OCI-LY3 (cell line): ENCODE data around the gene CD63.

Experiments used
- H2AFZ ChIP-seq: fragments of 200-600, 300-600 bp; shearing (Covaris generic); 2 replicates; pipeline ENCODE4 v1.6.0; 2014; ENCODE audit warnings: antibody characterized with exemption, low read depth, low read length
- H3K27ac ChIP-seq: fragments of 200-600, 300-600 bp; sonication (generic); 2 replicates; pipeline ENCODE4 v1.5.1; 2014; ENCODE audit warnings: mild to moderate bottlenecking, low read length, moderate library complexity, mixed read lengths
- H3K27me3 ChIP-seq: fragments of 200-600, 300-600 bp; sonication (generic); 2 replicates; pipeline ENCODE4 v1.6.1; 2014; ENCODE audit warnings: low read depth, low read length, mixed read lengths
- H3K36me3 ChIP-seq: fragments of 200-600, 300-600 bp; sonication (generic); replicated peaks from 2 replicates; pipeline ENCODE3; 2014; ENCODE audit warnings: low read depth, low read length, mixed read lengths
- H3K4me1 ChIP-seq: fragments of 300-600, 200-600 bp; sonication (generic); 2 replicates; pipeline ENCODE4 v1.6.1; 2014; ENCODE audit warnings: low read length, mixed read lengths
- H3K4me2 ChIP-seq: fragments of 200-600, 300-600 bp; sonication (generic); 2 replicates; pipeline ENCODE4 v1.6.1; 2014; ENCODE audit warnings: low read length, mixed read lengths
- H3K4me3 ChIP-seq: fragments of 300-600, 200-600 bp; sonication (generic); 2 replicates; pipeline ENCODE4 v1.5.1; 2014; ENCODE audit warnings: antibody characterized with exemption, mild to moderate bottlenecking, low read length, moderate library complexity
- H3K79me2 ChIP-seq: fragments of 300-600, 200-600 bp; shearing (Covaris generic); 2 replicates; pipeline ENCODE4 v1.6.1; 2014; ENCODE audit warnings: mild to moderate bottlenecking, low read length, mixed read lengths
- H3K9ac ChIP-seq: fragments of 300-600, 200-600 bp; shearing (Covaris generic); 2 replicates; pipeline ENCODE4 v1.6.0; 2014; ENCODE audit warnings: mild to moderate bottlenecking, low read length, moderate library complexity
- H3K9me3 ChIP-seq: fragments of 200-600, 300-600 bp; shearing (Covaris generic); 2 replicates; pipeline ENCODE4 v1.6.1; 2014; ENCODE audit warnings: low read length, mixed read lengths; ENCODE audit not compliant: insufficient read depth
- H4K20me1 ChIP-seq: fragments of 200-600, 300-600 bp; sonication (generic); 2 replicates; pipeline ENCODE4 v1.6.1; 2016; ENCODE audit warnings: low read length, mixed read lengths; ENCODE audit not compliant: insufficient read depth
- EZH2phosphoT487 ChIP-seq: fragments of 200-600 bp; shearing (Covaris generic); IDR thresholded peaks from 2 replicates; pipeline ENCODE4 v1.6.1; 2018; ENCODE audit warnings: antibody characterized with exemption, mixed run types, low read depth
- TF ChIP-seq, protein P1 (sequence below): fragments of 200-600, 300-600 bp; sonication (generic); IDR thresholded peaks from 2 replicates; pipeline ENCODE4 v1.5.1; 2014; ENCODE audit warnings: antibody characterized with exemption, low read length, low read depth

Gene CD63

DNA sequence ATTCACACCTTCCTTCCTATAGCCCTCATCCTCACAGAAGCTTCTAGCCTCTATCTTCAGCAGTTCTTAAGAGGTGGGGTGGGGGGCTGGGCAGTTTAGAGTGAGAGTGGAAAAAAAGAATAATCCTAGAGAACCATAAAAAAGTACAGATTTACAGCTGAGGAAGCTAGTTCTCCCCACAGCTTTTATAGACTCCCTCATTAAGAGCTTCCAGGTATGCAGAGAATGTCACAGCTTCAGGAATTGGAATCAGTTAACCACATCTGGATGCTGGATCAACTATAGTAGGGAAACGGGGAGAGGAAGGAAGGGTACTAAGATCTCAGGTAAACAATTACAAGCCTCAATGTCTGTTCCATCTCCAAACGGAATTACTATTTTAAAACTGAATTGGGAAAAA is 26.4 kb upstream of the CD63 start:
- no peaks in the 10 kb centered on the region for H3K79me2 ChIP-seq
- H3K4me2 ChIP-seq, result no peak overlapping the region
- H3K27me3 ChIP-seq, result no peaks in the 10 kb centered on the region
- H4K20me1 ChIP-seq, result no peaks in the 10 kb centered on the region
- no peak overlapping the region for H2AFZ ChIP-seq
- no peak overlapping the region for H3K4me3 ChIP-seq
- peaks cover 63% of the 10 kb centered on the region for H3K36me3 ChIP-seq
- no peak overlapping the region for H3K27ac ChIP-seq
- no peak overlapping the region for H3K9ac ChIP-seq
- no peaks in the 10 kb centered on the region for H3K9me3 ChIP-seq
- no peak for TF ChIP-seq EZH2phosphoT487
- TF ChIP-seq, protein P1, sequence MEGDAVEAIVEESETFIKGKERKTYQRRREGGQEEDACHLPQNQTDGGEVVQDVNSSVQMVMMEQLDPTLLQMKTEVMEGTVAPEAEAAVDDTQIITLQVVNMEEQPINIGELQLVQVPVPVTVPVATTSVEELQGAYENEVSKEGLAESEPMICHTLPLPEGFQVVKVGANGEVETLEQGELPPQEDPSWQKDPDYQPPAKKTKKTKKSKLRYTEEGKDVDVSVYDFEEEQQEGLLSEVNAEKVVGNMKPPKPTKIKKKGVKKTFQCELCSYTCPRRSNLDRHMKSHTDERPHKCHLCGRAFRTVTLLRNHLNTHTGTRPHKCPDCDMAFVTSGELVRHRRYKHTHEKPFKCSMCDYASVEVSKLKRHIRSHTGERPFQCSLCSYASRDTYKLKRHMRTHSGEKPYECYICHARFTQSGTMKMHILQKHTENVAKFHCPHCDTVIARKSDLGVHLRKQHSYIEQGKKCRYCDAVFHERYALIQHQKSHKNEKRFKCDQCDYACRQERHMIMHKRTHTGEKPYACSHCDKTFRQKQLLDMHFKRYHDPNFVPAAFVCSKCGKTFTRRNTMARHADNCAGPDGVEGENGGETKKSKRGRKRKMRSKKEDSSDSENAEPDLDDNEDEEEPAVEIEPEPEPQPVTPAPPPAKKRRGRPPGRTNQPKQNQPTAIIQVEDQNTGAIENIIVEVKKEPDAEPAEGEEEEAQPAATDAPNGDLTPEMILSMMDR, result no peak
- no peaks in the 10 kb centered on the region for H3K4me1 ChIP-seq

DNA sequence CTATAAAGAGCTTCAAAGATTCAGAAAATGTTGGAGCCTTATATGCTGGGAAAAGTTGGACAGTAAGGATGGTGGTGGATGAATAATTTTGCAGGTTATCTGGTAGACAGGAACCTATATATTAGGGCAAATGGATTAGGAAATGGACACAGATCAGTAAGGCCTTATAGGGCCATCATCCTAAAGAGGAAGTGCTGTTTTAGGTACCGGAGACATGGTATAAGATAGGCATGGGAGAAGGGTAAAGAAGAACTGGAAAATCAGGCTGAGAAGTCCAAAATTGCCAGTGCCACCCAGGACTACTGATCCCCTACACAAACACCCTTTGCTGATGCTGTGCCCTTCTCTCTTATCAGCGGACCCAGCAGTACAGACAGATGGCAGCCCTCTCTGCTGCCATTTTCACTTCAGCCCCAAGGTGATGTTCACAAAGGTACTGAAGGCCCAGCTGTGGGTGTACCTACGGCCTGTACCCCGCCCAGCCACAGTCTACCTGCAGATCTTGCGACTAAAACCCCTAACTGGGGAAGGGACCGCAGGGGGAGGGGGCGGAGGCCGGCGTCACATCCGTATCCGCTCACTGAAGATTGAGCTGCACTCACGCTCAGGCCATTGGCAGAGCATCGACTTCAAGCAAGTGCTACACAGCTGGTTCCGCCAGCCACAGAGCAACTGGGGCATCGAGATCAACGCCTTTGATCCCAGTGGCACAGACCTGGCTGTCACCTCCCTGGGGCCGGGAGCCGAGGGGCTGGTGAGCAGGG is 19.6 kb upstream of the CD63 start:
- peaks cover 4% of the 10 kb centered on the region; the same call in 1 of the 2 replicates for H3K27me3 ChIP-seq
- peaks cover 30% of the 10 kb centered on the region for H3K36me3 ChIP-seq
- no peaks in the 10 kb centered on the region for H3K9me3 ChIP-seq
- H2AFZ ChIP-seq, result no peak overlapping the region
- 0 out of 2 replicates have a peak, but pooled peaks cover 14% of the 10 kb centered on the region for H3K4me1 ChIP-seq
- H4K20me1 ChIP-seq, result no peaks in the 10 kb centered on the region
- H3K9ac ChIP-seq, result no peak overlapping the region
- TF ChIP-seq, protein P1, result no peak
- no peak for TF ChIP-seq EZH2phosphoT487
- no peak overlapping the region for H3K27ac ChIP-seq
- H3K79me2 ChIP-seq, result no peaks in the 10 kb centered on the region
- H3K4me3 ChIP-seq, result no peak overlapping the region
- no peak overlapping the region for H3K4me2 ChIP-seq

DNA sequence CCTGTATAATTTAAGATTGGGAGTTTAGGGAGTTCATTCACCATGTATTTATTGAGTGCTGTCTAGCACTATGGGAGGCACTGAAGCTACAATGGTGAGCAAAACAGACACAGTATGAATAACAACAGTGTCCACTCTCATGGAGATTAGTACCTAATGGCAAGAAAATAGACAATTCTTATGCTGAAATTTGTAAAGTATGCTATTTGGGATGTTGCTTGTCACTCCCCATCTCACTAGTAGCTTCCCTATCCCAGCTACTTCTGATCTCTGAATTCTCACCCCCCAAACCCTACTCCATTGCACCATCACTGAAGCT is 18.1 kb upstream of the CD63 start:
- H3K4me1 ChIP-seq, result peaks cover 18% of the 10 kb centered on the region
- no peaks in the 10 kb centered on the region for H3K79me2 ChIP-seq
- no peaks in the 10 kb centered on the region for H4K20me1 ChIP-seq
- H3K9ac ChIP-seq, result no peak overlapping the region
- no peak for TF ChIP-seq EZH2phosphoT487
- TF ChIP-seq, protein P1, result no peak
- H3K36me3 ChIP-seq, result peaks cover 15% of the 10 kb centered on the region
- H3K4me2 ChIP-seq, result no peak overlapping the region
- no peaks in the 10 kb centered on the region for H3K9me3 ChIP-seq
- no peak overlapping the region for H3K27ac ChIP-seq
- peaks cover 11% of the 10 kb centered on the region for H3K27me3 ChIP-seq
- H2AFZ ChIP-seq, result no peak overlapping the region
- H3K4me3 ChIP-seq, result no peak overlapping the region

DNA sequence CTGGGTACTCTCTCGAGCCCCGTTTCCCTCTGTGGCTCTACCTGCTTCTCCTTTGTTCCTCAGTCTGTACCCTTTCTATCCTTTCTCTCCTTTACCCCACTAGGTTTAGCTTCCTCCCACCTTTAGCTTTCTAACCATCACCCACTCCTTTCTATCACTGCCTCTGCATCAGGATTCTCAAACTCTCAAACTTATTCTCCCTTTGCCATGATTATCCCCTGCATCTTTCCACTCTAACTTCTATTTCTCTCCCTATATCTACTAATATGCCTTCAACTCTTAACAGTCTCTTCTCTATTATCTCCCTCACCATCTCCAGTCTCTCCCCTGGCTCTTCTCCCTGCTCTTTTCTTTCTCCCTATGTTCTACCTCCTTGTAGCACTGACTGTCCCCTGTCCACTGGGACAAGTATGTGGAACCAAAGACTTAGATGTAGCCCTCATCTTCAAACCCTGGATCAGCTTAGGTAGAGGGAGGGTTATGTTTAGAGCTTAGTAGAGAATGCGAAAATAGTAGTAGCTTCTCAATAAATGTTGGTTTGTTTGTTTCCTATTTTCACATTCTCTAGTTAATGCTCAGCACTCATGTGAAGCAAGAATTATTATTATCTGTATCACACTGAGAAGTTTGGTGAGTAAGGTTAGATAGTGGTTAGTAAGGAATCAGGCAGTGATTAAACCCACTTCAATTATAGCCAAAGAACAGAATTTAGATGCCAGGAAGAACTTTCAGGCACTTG is 17.5 kb upstream of the CD63 start:
- H3K4me1 ChIP-seq, result peaks cover 18% of the 10 kb centered on the region
- TF ChIP-seq EZH2phosphoT487, result no peak
- TF ChIP-seq, protein P1, result no peak
- H3K4me2 ChIP-seq, result no peak overlapping the region
- no peak overlapping the region for H3K4me3 ChIP-seq
- peaks cover 14% of the 10 kb centered on the region for H3K27me3 ChIP-seq
- H3K27ac ChIP-seq, result no peak overlapping the region
- H3K79me2 ChIP-seq, result no peaks in the 10 kb centered on the region
- no peaks in the 10 kb centered on the region for H4K20me1 ChIP-seq
- H3K9me3 ChIP-seq, result no peaks in the 10 kb centered on the region
- no peak overlapping the region for H2AFZ ChIP-seq
- no peak overlapping the region for H3K9ac ChIP-seq
- H3K36me3 ChIP-seq, result peaks cover 10% of the 10 kb centered on the region
